GM23338 (cell line): ENCODE measurements around the gene CDH5. TPM values are rescaled to one million over a fixed set of nuclear protein-coding genes. Genes with fewer than 3 reads are reported as not detected.

Source experiments
- ATAC-seq: fragments of 200-7000 bp; cut with Tn5 transposase; 3 replicates; pipeline ENCODE4 v1.9.1; 2020
- DNase-seq: peaks from one replicate; pipeline ENCODE4 v3.0.0-alpha.2; 2015; ENCODE audit warnings: low spot score
- H2AFZ ChIP-seq: fragments of 200-600 bp; sonication (generic); 2 replicates; pipeline ENCODE4 v1.8.0; 2016; ENCODE audit warnings: antibody characterized with exemption, mild to moderate bottlenecking, moderate library complexity
- H3F3A ChIP-seq: fragments of 200-600 bp; sonication (generic); replicated peaks from 2 replicates; pipeline ENCODE4 v1.8.0; 2017; ENCODE audit warnings: antibody characterized with exemption, mixed run types, low read depth
- H3K27ac ChIP-seq: fragments of 200-600 bp; sonication (generic); 2 replicates; pipeline ENCODE4 v1.6.1; 2016; ENCODE audit warnings: low read depth
- H3K27me3 ChIP-seq: fragments of 200-600 bp; sonication (generic); 2 replicates; pipeline ENCODE4 v1.8.0; 2016; ENCODE audit warnings: mild to moderate bottlenecking, mixed run types, moderate library complexity; ENCODE audit not compliant: insufficient read depth
- H3K36me3 ChIP-seq: fragments of 200-600 bp; sonication (generic); 2 replicates; pipeline ENCODE4 v1.8.0; 2016; ENCODE audit warnings: mild to moderate bottlenecking; ENCODE audit not compliant: insufficient read depth
- H3K4me1 ChIP-seq: fragments of 200-600 bp; sonication (generic); 2 replicates; pipeline ENCODE4 v1.8.0; 2016; ENCODE audit warnings: mild to moderate bottlenecking, moderate library complexity; ENCODE audit not compliant: insufficient read depth
- H3K4me2 ChIP-seq: fragments of 200-600 bp; sonication (generic); 2 replicates; pipeline ENCODE4 v1.7.1; 2017; ENCODE audit warnings: mixed run types
- H3K4me3 ChIP-seq: fragments of 200-600 bp; sonication (generic); 2 replicates; pipeline ENCODE4 v1.6.1; 2016; ENCODE audit warnings: mixed run types
- H3K79me2 ChIP-seq: fragments of 200-600 bp; sonication (generic); replicated peaks from 2 replicates; pipeline ENCODE4 v1.8.0; 2017; ENCODE audit warnings: mild to moderate bottlenecking; ENCODE audit not compliant: insufficient read depth
- H3K9me2 ChIP-seq: fragments of 200-600 bp; sonication (generic); 2 replicates; pipeline ENCODE4 v1.8.0; 2017; ENCODE audit not compliant: insufficient read depth
- H4K20me1 ChIP-seq: fragments of 200-600 bp; sonication (generic); replicated peaks from 2 replicates; pipeline ENCODE4 v1.8.0; 2017; ENCODE audit warnings: mild to moderate bottlenecking; ENCODE audit not compliant: insufficient read depth
- H3K27ac Mint-ChIP-seq: 2 replicates; pipeline ENCODE4 v1.8.0; 2020; ENCODE audit warnings: inconsistent platforms, mild to moderate bottlenecking, moderate library complexity, mixed read lengths
- H3K27me3 Mint-ChIP-seq: 3 replicates; pipeline ENCODE4 v1.8.0; 2022; ENCODE audit warnings: low read depth, mild to moderate bottlenecking, moderate library complexity, mixed read lengths, inconsistent platforms; ENCODE audit not compliant: insufficient read depth, poor library complexity
- H3K36me3 Mint-ChIP-seq: 3 replicates; pipeline ENCODE4 v1.8.0; 2021; ENCODE audit warnings: low read depth, mild to moderate bottlenecking, inconsistent platforms, moderate library complexity, mixed read lengths
- H3K4me1 Mint-ChIP-seq: 3 replicates; pipeline ENCODE4 v1.8.0; 2020; ENCODE audit warnings: mild to moderate bottlenecking, inconsistent platforms, mixed read lengths
- H3K4me3 Mint-ChIP-seq: 3 replicates; pipeline ENCODE4 v1.8.0; 2021; ENCODE audit warnings: moderate library complexity, mild to moderate bottlenecking, inconsistent platforms, mixed read lengths
- H3K9me3 Mint-ChIP-seq: 3 replicates; pipeline ENCODE4 v1.8.0; 2020; ENCODE audit warnings: moderate library complexity, mild to moderate bottlenecking, inconsistent platforms, mixed read lengths
- CREB1 ChIP-seq: fragments of 250-450 bp; sonication (Bioruptor Pico); IDR thresholded peaks from 2 replicates; pipeline ENCODE4 v1.5.0; 2020; ENCODE audit warnings: low read depth, mild to moderate bottlenecking, moderate library complexity
- EZH2 ChIP-seq: fragments of 200-600 bp; sonication (generic); IDR thresholded peaks from one replicate; pipeline ENCODE4 v1.8.0; 2017; ENCODE audit warnings: antibody characterized with exemption, mild to moderate bottlenecking, low read depth; ENCODE audit not compliant: unreplicated experiment
- EZH2phosphoT487 ChIP-seq: fragments of 200-600 bp; sonication (generic); IDR thresholded peaks from one replicate; pipeline ENCODE4 v1.8.1; 2018; ENCODE audit warnings: antibody characterized with exemption; ENCODE audit not compliant: unreplicated experiment
- JUNB ChIP-seq: IDR thresholded peaks from one replicate; pipeline ENCODE4 v1.6.1; 2016; ENCODE audit warnings: antibody characterized with exemption; ENCODE audit not compliant: unreplicated experiment
- NANOG ChIP-seq: IDR thresholded peaks from 2 replicates; pipeline ENCODE4 v1.6.1; 2016; ENCODE audit warnings: antibody characterized with exemption, borderline replicate concordance
- POLR2AphosphoS5 ChIP-seq: IDR thresholded peaks from 2 replicates; pipeline ENCODE4 v1.6.1; 2016; ENCODE audit warnings: antibody characterized with exemption, low read depth
- STAT1 ChIP-seq: IDR thresholded peaks from one replicate; pipeline ENCODE4 v1.6.1; 2016; ENCODE audit warnings: antibody characterized with exemption; ENCODE audit not compliant: unreplicated experiment
- ZNF114 ChIP-seq: fragments of 250-450 bp; sonication (Bioruptor Pico); IDR thresholded peaks from 2 replicates; pipeline ENCODE4 v1.5.0; 2020; ENCODE audit warnings: mild to moderate bottlenecking, moderate library complexity
- ZNF331 ChIP-seq: fragments of 250-450 bp; sonication (Bioruptor Pico); IDR thresholded peaks from 2 replicates; pipeline ENCODE4 v1.5.0; 2020; ENCODE audit warnings: low read depth, mild to moderate bottlenecking, moderate library complexity
- polyA plus RNA-seq: library from polyadenylated mRNA; unstranded; fragments of >200 nt; fragmentation: Nextera tagmentation; extraction: Ambion mirVana; gene quantifications from 2 replicates; pipeline ENCODE4 v1.2.1, GENCODE V29; 2016
- total RNA-seq: library from RNA; depleted of rRNA; stranded (reverse); fragments of >200 nt; shearing (Covaris generic); gene quantifications from 2 replicates; pipeline ENCODE4 v1.2.3, GENCODE V29; 2014
- TF ChIP-seq, protein P1 (sequence below): IDR thresholded peaks from one replicate; pipeline ENCODE4 v1.6.1; 2018; ENCODE audit warnings: antibody characterized with exemption; ENCODE audit not compliant: unreplicated experiment
- TF ChIP-seq, protein P2 (sequence below): fragments of 250-450 bp; sonication (Bioruptor Pico); IDR thresholded peaks from 2 replicates; pipeline ENCODE4 v1.5.0; 2020; ENCODE audit warnings: mild to moderate bottlenecking, moderate library complexity
- TF ChIP-seq, protein P3 (sequence below), 2 experiments: fragments of 200-600 bp in 1 of 2; sonication (generic) in 1 of 2; conservative IDR thresholded peaks; 2 replicates each; pipeline versions ENCODE4 v1.5.1 to v1.6.1; 2016 to 2017; ENCODE audit warnings: antibody characterized with exemption in 2 of 2, low read depth in 2 of 2, mild to moderate bottlenecking in 2 of 2, moderate library complexity in 1 of 2

The CDH5 gene
- total and polyA plus RNA-seq, 2 experiments from 2014 or later, result 0.18 TPM; not detected in 1

DNA sequence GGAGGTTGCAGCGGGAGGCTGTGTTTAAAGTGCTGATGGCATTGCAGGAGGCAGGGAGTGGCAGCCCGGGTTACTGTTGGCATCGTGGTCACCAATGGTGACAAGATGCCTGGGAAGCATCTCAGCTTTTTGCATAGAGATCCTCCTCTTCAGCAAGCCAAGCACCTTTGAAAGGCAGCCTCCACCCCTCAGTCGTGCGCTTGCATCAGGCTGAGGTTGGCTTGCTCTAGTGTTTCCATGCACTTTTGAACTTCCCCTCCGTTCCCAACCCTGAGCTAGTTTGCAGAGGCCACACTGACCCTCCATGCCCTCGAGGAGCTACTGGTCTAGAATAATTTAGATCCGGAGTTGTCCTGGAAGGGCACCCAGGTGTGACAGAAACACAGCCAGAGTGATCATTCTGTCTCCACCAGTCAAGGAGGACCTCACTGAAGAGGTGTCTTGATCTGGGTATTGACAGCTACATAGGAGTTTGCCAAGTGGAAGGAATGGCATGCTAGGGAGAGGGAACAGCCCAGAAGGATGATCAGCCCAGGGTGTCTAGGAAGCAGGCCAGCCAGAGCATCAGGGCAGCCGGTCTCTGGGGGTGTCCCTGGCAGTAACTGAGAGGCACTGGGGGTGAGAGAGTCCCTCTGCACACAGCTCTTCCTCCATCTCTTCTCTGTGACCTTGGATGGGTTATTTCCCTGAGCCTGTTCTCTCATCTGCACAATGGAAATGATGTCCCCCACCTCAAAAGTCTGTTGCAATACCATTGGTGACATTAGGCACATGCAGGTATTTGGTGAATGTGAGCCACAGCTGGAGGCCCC lies 68.3 kb downstream of the CDH5 start:
- Histone ChIP-seq H3K4me1 (no peaks in the 10 kb centered on the region), H3K4me2 (no peak overlapping the region), H3K79me2 (no peaks in the 10 kb centered on the region), H3K27me3 (peaks cover 23% of the 10 kb centered on the region), H3K27ac (no peak overlapping the region), H3K4me3 (no peak overlapping the region), H3F3A (no peaks in the 10 kb centered on the region), H3K9me2 (no peaks in the 10 kb centered on the region), H3K36me3 (no peaks in the 10 kb centered on the region), H2AFZ (no peak overlapping the region), H4K20me1 (no peaks in the 10 kb centered on the region)
- Mint-ChIP-seq H3K27ac (no peak overlapping the region), H3K36me3 (no peaks in the 10 kb centered on the region), H3K4me3 (no peak overlapping the region), H3K9me3 (no peaks in the 10 kb centered on the region), H3K27me3 (peaks cover 24% of the 10 kb centered on the region), H3K4me1 (peaks cover 22% of the 10 kb centered on the region)
- DNase-seq (peak; percentile 77), ATAC-seq (peak; percentile 72)
- TF ChIP-seq, protein P1, sequence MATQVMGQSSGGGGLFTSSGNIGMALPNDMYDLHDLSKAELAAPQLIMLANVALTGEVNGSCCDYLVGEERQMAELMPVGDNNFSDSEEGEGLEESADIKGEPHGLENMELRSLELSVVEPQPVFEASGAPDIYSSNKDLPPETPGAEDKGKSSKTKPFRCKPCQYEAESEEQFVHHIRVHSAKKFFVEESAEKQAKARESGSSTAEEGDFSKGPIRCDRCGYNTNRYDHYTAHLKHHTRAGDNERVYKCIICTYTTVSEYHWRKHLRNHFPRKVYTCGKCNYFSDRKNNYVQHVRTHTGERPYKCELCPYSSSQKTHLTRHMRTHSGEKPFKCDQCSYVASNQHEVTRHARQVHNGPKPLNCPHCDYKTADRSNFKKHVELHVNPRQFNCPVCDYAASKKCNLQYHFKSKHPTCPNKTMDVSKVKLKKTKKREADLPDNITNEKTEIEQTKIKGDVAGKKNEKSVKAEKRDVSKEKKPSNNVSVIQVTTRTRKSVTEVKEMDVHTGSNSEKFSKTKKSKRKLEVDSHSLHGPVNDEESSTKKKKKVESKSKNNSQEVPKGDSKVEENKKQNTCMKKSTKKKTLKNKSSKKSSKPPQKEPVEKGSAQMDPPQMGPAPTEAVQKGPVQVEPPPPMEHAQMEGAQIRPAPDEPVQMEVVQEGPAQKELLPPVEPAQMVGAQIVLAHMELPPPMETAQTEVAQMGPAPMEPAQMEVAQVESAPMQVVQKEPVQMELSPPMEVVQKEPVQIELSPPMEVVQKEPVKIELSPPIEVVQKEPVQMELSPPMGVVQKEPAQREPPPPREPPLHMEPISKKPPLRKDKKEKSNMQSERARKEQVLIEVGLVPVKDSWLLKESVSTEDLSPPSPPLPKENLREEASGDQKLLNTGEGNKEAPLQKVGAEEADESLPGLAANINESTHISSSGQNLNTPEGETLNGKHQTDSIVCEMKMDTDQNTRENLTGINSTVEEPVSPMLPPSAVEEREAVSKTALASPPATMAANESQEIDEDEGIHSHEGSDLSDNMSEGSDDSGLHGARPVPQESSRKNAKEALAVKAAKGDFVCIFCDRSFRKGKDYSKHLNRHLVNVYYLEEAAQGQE, result no peak
- TF ChIP-seq CREB1 (CRISPR knock-in tag) (no peak), STAT1 (no peak), ZNF331 (CRISPR knock-in tag) (no peak), POLR2AphosphoS5 (no peak), JUNB (no peak), ZNF114 (no peak), EZH2phosphoT487 (no peak), EZH2 (no peak), NANOG (no peak)
- TF ChIP-seq, protein P2, sequence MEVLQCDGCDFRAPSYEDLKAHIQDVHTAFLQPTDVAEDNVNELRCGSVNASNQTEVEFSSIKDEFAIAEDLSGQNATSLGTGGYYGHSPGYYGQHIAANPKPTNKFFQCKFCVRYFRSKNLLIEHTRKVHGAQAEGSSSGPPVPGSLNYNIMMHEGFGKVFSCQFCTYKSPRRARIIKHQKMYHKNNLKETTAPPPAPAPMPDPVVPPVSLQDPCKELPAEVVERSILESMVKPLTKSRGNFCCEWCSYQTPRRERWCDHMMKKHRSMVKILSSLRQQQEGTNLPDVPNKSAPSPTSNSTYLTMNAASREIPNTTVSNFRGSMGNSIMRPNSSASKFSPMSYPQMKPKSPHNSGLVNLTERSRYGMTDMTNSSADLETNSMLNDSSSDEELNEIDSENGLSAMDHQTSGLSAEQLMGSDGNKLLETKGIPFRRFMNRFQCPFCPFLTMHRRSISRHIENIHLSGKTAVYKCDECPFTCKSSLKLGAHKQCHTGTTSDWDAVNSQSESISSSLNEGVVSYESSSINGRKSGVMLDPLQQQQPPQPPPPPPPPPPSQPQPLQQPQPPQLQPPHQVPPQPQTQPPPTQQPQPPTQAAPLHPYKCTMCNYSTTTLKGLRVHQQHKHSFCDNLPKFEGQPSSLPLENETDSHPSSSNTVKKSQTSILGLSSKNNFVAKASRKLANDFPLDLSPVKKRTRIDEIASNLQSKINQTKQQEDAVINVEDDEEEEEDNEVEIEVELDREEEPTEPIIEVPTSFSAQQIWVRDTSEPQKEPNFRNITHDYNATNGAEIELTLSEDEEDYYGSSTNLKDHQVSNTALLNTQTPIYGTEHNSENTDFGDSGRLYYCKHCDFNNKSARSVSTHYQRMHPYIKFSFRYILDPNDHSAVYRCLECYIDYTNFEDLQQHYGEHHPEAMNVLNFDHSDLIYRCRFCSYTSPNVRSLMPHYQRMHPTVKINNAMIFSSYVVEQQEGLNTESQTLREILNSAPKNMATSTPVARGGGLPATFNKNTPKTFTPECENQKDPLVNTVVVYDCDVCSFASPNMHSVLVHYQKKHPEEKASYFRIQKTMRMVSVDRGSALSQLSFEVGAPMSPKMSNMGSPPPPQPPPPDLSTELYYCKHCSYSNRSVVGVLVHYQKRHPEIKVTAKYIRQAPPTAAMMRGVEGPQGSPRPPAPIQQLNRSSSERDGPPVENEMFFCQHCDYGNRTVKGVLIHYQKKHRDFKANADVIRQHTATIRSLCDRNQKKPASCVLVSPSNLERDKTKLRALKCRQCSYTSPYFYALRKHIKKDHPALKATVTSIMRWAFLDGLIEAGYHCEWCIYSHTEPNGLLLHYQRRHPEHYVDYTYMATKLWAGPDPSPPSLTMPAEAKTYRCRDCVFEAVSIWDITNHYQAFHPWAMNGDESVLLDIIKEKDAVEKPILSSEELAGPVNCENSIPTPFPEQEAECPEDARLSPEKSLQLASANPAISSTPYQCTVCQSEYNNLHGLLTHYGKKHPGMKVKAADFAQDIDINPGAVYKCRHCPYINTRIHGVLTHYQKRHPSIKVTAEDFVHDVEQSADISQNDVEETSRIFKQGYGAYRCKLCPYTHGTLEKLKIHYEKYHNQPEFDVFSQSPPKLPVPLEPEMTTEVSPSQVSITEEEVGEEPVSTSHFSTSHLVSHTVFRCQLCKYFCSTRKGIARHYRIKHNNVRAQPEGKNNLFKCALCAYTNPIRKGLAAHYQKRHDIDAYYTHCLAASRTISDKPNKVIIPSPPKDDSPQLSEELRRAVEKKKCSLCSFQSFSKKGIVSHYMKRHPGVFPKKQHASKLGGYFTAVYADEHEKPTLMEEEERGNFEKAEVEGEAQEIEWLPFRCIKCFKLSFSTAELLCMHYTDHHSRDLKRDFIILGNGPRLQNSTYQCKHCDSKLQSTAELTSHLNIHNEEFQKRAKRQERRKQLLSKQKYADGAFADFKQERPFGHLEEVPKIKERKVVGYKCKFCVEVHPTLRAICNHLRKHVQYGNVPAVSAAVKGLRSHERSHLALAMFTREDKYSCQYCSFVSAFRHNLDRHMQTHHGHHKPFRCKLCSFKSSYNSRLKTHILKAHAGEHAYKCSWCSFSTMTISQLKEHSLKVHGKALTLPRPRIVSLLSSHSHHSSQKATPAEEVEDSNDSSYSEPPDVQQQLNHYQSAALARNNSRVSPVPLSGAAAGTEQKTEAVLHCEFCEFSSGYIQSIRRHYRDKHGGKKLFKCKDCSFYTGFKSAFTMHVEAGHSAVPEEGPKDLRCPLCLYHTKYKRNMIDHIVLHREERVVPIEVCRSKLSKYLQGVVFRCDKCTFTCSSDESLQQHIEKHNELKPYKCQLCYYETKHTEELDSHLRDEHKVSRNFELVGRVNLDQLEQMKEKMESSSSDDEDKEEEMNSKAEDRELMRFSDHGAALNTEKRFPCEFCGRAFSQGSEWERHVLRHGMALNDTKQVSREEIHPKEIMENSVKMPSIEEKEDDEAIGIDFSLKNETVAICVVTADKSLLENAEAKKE (CRISPR knock-in tag), result no peak
- TF ChIP-seq, protein P3, sequence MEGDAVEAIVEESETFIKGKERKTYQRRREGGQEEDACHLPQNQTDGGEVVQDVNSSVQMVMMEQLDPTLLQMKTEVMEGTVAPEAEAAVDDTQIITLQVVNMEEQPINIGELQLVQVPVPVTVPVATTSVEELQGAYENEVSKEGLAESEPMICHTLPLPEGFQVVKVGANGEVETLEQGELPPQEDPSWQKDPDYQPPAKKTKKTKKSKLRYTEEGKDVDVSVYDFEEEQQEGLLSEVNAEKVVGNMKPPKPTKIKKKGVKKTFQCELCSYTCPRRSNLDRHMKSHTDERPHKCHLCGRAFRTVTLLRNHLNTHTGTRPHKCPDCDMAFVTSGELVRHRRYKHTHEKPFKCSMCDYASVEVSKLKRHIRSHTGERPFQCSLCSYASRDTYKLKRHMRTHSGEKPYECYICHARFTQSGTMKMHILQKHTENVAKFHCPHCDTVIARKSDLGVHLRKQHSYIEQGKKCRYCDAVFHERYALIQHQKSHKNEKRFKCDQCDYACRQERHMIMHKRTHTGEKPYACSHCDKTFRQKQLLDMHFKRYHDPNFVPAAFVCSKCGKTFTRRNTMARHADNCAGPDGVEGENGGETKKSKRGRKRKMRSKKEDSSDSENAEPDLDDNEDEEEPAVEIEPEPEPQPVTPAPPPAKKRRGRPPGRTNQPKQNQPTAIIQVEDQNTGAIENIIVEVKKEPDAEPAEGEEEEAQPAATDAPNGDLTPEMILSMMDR (conservative IDR thresholded peaks at IDR 0.05; ENCODE audit: low read depth in 2 of 2), result no peak
